22Rv1 (cell line): ENCODE results near the gene CRMP1.

Experiments
- CTCF ChIP-seq: fragments of 450-650 bp; IDR thresholded peaks from 2 replicates; pipeline ENCODE4 v1.5.1; 2017; ENCODE audit warnings: mild to moderate bottlenecking
- ZFX ChIP-seq: fragments of 450-650 bp; IDR thresholded peaks from 2 replicates; pipeline ENCODE4 v1.6.1; 2017; ENCODE audit warnings: antibody characterized with exemption, borderline replicate concordance

GRCh38 chr4:5928844-5929420 lies 36.0 kb upstream of the CRMP1 start:
- TF ChIP-seq ZFX (no peak), CTCF (no peak)
